IPS-18c (cell line): ENCODE data around the gene GPER1.
"Not testable (repeated sequence)": the region's sequence is repeated elsewhere in the genome, so short reads cannot be mapped to it uniquely, and the experiment has no call there.

Source experiments
- H3K4me3 ChIP-seq: 2 replicates; pipeline ENCODE4 v1.7.0; 2013; ENCODE audit warnings: low read depth, mild to moderate bottlenecking, low read length, moderate library complexity; ENCODE audit not compliant: insufficient read depth
- H3K9me3 ChIP-seq: one replicate; pipeline ENCODE4 v1.6.1; 2013; ENCODE audit warnings: mild to moderate bottlenecking, low read length, moderate library complexity; ENCODE audit not compliant: control insufficient read depth, insufficient read depth

GPER1 gene

DNA sequence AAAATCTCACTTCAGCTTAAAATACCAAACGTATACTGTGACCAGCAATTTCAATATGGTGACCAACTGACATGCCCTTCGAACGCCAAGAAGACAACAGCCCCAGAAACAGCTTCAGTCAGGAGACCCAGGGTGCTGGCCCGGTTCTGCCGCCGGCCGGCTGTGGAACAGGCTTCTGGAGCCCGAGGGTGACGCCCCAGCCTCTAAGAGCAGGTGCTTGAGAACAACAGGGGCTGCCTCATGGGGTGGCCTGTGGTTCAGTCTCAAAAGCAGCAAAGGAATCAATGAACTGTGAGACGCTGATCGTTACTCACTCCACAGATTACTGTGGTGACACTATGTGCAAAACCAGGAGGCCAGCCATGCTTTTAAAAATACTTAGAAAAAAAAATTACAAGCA lies 17.3 kb downstream of the GPER1 start:
- Histone ChIP-seq H3K9me3 (peaks cover 2% of the 10 kb centered on the region), H3K4me3 (no peak overlapping the region)

DNA sequence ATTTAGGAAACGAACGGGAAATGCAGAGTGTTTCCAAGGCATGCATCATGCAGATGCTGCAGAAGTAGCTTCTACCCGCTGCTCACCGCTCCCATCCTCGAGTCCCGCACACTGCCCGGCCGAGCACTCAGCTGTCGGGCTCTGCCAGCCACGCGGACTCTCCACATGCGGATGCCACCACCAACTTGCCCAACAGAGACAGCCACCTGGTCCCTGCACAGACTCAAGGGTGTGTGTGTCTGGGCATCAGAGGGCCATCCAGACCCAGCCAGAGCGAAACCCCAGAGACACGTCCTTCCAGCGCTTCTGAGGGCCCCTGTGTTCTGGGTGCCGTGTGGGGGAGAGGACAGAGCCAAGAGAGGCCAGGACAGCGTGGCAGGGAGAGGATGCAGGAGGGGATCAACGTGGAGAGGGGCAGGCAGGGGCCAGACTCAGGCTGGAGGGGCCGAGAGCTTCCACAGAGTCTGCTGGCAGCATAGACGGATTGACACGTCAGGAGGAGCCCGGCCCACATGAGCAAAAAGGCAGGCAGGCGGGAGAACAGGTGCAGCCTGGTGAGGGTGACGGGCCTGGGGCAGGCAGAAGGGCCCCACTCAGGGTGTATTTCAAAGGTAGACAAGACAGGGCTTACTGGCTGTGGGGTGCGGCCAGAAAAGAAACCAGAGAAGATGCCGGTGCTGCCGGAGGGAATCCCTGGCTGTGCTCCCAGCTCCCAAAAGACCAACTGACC lies 18.3 kb downstream of the GPER1 start:
- Histone ChIP-seq H3K4me3 (no peak overlapping the region), H3K9me3 (peaks cover 2% of the 10 kb centered on the region)

DNA sequence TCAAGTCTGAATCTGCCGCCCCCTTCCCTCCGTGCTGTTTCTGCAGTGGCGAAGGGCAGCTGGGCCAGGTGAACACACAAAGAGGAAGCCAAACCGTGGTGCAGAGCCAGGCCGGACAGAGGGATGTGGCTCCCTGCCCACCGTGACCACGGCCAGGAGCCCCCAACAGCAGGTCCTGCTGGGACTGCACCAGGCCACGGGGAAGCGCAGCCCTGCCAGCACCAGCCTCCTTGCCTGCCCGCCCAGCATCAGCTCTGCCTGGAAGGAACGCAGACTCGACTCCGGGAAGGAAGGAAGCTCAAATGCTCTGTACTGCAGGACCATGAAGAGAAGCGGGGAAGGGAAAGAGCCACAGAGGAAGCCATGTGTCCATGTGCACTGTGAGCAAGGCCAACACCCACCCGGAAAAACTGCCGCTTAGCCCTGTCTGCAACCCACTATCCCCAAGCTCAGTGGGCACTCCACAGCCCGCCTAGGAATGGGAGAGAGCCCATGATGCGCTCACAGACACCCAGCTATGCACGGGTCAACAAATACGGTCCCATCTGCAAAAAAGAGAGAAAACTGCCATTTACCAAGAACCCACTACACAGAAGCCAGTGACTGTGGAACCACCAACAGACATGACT lies 19.0 kb downstream of the GPER1 start:
- Histone ChIP-seq H3K9me3 (peaks cover 4% of the 10 kb centered on the region), H3K4me3 (no peak overlapping the region)

DNA sequence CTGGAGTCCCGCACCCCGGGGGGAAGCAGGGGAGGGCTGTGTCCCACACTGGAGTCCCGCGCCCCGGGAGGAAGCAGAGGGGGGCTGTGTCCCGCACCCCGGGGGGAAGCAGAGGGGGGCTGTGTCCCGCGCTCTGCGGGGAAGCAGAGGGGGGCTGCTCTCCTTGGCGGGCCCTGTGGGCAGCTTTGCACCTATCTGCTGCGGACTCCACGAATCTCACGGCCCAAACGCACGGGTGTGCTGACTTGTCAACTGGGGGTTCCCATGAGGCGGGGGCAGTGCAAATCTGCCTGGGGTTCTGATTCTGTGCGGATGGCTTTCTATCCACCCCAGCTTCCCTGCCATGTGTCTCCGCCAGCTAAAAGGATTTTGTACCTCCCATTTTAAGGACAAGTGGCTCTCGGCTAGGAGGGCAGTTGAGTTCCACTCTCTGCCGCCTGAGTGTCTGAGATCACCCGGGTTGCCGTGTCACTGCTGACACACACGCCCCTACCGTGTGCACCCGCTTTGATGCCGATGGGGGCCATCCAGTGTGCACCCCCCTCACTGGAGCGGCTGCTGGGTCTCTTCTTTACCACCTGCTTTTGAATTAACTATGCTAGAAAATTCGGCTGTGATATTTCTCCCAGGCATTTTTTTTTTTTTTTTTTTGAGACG lies 20.5 kb downstream of the GPER1 start:
- no peak overlapping the region for H3K4me3 ChIP-seq
- H3K9me3 ChIP-seq = peaks cover 2% of the 10 kb centered on the region

DNA sequence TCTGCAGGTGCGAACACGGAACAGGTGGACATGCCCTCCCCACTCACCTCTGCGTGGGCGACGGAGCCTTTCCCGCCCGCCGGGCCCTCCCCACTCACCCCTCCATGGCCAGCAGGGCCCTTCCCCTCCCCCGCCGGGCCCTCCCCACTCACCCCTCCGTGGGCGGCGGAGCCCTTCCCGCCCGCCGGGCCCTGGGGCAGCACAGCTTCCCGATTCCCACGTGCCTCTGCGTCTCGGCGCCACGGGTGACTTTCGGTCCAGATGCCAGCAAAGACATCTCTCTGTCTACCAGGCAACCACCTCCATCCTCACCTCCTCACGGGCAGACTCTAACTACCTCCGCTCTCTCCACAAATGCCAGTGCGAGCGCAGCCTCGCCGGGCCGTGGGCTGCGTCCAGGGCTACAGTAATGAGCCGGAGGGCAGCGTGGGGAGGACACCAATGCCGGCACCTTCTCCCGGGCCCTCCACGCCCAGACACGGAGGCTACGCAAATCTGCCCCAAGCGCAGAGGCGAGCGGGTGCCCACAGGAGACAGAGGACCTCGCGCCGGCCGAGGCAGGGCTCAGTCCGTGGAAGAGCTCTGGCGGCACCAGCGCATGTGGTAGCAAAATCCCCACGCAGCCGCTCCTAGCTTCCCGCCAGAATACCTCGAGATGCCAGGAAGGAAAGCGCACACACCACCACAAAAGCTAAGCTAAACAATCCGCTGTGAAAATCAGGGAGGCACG lies 21.8 kb downstream of the GPER1 start:
- H3K4me3 ChIP-seq = no peak overlapping the region
- peaks cover 2% of the 10 kb centered on the region for H3K9me3 ChIP-seq

DNA sequence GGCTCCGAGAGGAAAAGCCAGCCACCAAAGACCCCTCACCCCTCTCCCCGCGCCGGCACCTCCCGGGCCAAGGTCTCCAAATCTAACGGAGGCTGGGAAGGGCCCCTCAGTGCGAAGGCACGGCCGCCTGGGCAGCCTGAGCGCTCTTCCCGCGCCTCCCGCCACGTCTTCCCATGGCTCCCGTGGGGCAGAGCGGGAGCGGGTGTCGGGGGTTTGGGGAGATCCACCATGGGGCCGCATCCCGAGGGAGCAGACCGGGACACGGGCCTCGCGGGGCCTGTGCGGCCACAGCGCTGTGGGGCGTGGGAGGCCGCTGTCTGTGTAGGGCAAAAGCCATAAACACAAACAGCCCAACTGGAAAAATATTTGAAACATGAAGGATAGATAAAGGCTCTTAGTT lies 22.4 kb downstream of the GPER1 start:
- no peak overlapping the region for H3K4me3 ChIP-seq

DNA sequence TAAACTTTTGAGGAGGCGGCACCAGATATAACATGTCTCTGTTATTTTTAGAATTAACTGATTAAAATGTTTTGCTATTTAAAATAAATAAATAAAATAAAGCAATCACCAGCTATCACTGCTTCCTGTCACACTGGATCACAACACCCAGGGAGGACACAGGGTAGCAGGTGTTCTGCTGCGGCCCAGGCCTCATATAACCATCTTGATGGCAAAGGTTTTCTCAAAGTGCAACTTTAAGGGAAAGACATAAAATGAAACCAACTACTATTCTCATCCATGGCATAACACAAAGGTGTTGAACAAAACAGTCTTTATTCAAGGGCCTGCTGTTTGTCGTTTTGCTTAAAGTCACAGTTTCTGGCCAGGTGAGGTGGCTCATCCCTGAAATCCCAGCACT lies 23.2 kb downstream of the GPER1 start:
- Histone ChIP-seq H3K9me3 (peaks cover 2% of the 10 kb centered on the region), H3K4me3 (no peak overlapping the region)

More for the DNA sequence above, 22.4 kb downstream of the GPER1 start:
- peaks cover 2% of the 10 kb centered on the region for H3K9me3 ChIP-seq

DNA sequence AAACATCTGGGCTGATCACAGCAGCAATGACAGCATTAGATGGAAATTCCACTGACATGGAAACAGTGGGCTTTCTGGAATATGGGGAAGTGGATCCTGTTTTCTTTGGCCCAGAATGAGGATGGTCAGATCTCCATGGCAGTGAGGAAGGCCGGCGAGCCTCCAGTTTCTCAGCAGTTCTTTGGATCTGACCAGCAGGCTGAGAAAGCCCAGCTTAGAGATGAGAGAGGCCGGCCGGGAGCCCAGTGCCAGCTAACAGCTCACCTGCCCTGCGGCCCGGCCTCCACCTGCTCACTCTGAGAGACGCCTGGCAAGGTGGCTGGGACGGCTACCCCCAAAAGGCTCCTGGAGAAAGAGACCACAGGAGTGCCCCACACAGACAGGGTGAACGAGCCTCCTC lies 24.2 kb downstream of the GPER1 start:
- peaks cover 2% of the 10 kb centered on the region for H3K9me3 ChIP-seq
- no peak overlapping the region for H3K4me3 ChIP-seq

DNA sequence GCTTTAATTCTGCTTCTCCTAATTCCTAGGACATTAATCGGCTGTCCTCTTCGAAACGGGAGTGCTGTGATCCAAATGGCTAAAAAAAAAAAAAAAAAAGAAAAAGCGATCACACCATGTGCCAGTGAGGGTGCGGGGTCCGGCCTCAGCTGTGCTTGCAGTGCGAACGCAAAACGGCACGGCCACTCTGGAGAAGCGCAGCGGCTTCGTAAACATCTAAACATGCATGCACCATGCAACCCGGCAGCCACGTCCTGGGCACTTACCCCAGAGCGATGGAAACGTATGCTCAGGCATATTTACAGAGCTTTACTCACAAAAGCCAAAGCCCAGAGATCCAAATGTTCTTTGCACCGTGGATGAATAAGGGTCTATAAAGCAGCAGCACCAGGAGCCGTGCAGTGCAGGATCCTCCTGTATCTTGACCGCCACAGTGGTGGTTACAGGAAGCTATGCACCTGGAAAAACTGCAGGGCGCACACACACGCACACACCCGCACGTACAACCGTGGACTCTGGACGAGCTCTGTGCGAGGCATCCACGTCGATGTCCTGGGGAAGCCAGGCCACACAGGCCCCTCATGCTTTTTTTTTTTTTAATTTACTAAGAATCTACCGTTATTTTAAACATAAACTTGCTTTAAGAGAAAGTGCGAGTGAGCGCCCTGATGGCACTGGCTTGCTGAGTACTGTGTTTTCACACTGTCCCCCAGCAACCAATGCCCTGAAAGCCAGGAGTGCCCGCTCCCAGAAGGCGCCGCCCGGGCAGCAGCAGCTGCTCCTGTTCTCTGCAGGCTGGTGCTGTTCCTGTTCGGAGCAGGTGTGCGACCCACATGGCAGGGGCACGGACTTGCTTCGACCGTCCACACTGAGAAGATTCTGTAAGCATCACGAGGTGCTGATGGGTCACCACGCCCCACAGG lies 25.0 kb downstream of the GPER1 start:
- no peak overlapping the region for H3K4me3 ChIP-seq
- peaks cover 2% of the 10 kb centered on the region for H3K9me3 ChIP-seq

DNA sequence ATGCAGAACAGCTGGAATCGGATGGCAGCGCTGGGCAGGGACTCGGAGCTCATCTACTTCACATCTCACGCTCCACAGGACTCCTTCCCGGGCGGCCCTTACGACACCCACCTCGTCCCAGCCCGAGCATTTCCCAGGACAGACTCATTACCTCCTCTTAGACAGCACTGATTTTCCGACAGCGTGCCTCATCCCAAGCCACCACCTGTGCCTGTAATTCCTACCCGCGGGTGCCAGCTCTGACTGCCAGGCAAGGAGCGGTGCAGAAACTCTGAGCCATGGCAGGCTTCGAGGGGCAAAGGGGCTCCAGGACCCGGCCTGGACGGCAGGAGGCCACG lies 25.6 kb downstream of the GPER1 start:
- Histone ChIP-seq H3K4me3 (no peak overlapping the region), H3K9me3 (peaks cover 2% of the 10 kb centered on the region)

DNA sequence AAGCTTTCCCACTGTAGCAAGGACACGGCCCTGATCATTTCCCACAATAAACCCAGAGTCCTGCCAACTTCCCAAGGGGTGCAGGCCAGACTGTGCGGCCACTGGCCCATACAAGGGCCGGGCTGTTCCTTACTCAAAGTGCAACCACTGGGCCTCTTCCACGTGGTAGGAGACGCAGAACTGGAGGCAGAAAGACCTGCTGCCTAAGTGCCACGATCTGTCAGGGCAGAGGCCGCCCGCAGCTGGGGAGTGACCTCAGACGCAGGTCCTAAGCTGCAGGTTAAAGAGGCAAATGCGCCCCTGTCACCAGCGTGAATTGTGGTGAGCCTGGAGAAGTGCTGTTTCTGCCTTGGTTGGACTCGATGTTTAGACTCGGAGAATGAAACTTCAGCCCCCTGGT lies 26.2 kb downstream of the GPER1 start:
- peaks cover 2% of the 10 kb centered on the region for H3K9me3 ChIP-seq
- no peak overlapping the region for H3K4me3 ChIP-seq

DNA sequence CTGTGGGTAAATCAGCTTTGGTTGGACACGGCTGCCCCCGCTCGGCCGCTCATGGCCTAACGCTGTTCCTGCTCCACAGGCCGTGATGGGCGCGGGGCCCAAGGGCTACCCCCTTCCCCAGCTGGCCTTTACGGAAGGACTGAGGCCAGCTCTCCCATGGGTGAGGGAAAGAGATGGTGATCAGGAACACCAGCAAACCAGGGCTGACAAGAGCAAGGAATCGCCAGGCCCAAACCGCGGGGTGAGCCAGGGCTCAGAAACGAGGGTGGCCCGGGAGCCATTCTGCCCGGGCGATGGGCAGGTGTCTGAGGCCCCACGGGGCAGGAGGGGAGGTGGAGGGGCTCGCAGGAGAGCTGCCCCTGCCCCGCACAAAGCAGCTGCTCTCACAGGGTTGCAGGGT lies 26.6 kb downstream of the GPER1 start:
- no peak overlapping the region for H3K4me3 ChIP-seq

DNA sequence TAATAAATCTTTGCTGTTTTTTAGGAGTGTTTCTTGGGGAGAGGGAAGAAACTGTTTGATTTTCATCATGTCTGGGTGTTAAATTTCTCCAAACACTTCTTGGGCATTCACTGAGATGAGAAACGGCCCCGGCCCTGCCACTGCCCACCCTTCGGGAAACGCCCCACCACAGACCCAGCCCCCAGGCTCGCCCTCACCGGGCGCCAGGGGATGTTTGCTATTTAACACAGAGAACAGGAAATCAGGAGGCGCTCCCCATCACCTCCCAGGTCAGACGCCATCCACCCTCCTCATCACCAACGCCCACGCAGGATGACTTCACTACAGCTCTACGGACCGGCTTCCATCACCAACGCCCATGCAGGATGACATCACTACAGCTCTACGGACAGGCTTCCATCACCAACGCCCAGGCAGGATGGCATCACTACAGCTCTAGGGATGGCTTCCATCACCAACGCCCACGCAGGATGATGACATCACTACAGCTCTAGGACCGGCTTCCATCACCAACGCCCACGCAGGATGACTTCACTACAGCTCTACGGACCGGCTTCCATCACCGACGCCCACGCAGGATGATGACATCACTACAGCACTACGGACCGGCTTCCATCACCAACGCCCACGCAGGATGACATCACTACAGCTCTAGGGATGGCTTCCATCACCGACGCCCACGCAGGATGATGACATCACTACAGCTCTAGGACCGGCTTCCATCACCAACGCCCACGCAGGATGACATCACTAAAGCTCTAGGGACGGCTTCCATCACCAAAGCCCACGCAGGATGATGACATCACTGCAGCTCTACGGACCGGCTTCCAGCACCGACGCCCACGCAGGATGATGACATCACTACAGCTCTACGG lies 27.5 kb downstream of the GPER1 start:
- H3K9me3 ChIP-seq, H3K4me3 ChIP-seq: not testable (repeated sequence)

More for the DNA sequence above, 26.6 kb downstream of the GPER1 start:
- H3K9me3 ChIP-seq = peaks cover 2% of the 10 kb centered on the region

DNA sequence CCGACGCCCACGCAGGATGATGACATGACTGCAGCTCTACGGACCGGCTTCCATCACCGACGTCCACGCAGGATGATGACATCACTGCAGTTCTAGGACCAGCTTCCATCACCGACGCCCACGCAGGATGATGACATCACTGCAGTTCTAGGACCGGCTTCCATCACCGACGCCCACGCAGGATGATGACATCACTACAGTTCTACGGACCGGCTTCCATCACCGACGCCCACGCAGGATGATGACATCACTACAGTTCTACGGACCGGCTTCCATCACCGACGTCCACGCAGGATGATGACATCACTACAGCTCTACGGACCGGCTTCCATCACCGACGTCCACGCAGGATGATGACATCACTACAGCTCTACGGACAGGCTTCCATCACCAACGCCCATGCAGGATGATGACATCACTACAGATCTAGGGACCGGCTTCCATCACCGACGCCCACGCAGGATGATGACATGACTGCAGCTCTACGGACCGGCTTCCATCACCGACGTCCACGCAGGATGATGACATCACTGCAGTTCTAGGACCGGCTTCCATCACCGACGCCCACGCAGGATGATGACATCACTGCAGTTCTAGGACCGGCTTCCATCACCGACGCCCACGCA lies 28.6 kb downstream of the GPER1 start:
- not testable (repeated sequence) for H3K4me3 ChIP-seq, H3K9me3 ChIP-seq

DNA sequence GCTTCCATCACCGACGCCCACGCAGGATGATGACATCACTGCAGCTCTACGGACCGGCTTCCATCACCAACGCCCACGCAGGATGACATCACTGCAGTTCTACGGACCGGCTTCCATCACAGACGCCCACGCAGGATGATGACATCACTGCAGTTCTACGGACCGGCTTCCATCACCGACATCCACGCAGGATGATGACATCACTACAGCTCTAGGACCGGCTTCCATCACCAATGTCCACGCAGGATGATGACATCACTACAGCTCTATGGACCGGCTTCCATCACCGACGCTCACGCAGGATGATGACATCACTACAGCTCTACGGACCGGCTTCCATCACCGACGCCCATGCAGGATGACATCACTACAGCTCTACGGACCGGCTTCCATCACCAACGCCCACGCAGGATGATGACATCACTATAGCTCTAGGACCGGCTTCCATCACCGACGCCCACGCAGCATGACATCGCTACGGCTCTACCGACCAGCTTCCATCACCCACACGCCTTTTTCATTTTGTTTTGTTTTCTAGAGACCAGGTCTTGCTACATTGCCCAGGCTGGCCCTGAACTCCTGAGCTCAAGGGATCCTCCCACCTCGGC lies 29.5 kb downstream of the GPER1 start:
- Histone ChIP-seq H3K9me3 (no peaks in the 10 kb centered on the region), H3K4me3 (no peak overlapping the region)
